Measurements from ENCODE around the gene REP15.
"Not testable (repeated sequence)": the region's sequence is repeated elsewhere in the genome, so short reads cannot be mapped to it uniquely, and the experiment has no call there.

The REP15 gene

GRCh38 chr12:27696864-27697564, 767 bp downstream of the REP15 start:
- no peak for DNase-seq (ENCODE audit: low read depth in 1 of 2, low spot score in 1 of 2)

GRCh38 chr12:27703720-27704452, 7.6 kb downstream of the REP15 start:
- DNase-seq (ENCODE audit: low read depth in 1 of 2, low spot score in 1 of 2), result peak; percentile 21

GRCh38 chr12:27705263-27705662, 9.0 kb downstream of the REP15 start:
- no peak for DNase-seq (ENCODE audit: low read depth in 1 of 2, low spot score in 1 of 2)

GRCh38 chr12:27707216-27707615, 11.0 kb downstream of the REP15 start:
- no peak for DNase-seq (ENCODE audit: low read depth in 1 of 2, low spot score in 1 of 2)

- no peak for DNase-seq (ENCODE audit: low read depth in 1 of 2, low spot score in 1 of 2)
Measured at GRCh38 chr12:27709212-27709931, 13.1 kb downstream of the REP15 start.

- DNase-seq (ENCODE audit: low read depth in 1 of 2, low spot score in 1 of 2), result no peak
Measured at GRCh38 chr12:27709932-27710591, 13.8 kb downstream of the REP15 start.

- DNase-seq (ENCODE audit: low read depth in 1 of 2, low spot score in 1 of 2), result peak; percentile 81 to 88
Measured at GRCh38 chr12:27710592-27711316, 14.5 kb downstream of the REP15 start, which contains the start of gene MRPS35. Gene MRPS35 (plus strand): TSS chr12:27710832. CDS start chr12:27710844, 12 bp downstream.

GRCh38 chr12:27711317-27711682, 15.1 kb downstream of the REP15 start:
- DNase-seq (ENCODE audit: low read depth in 1 of 2, low spot score in 1 of 2), result no peak

GRCh38 chr12:27711967-27712366, 15.7 kb downstream of the REP15 start:
- DNase-seq (ENCODE audit: low read depth in 1 of 2, low spot score in 1 of 2), result no peak

- no peak for DNase-seq (ENCODE audit: low read depth in 1 of 2, low spot score in 1 of 2)
Measured at GRCh38 chr12:27723212-27723611, 27.0 kb downstream of the REP15 start.

- no peak for DNase-seq (ENCODE audit: low read depth in 1 of 2, low spot score in 1 of 2)
Measured at GRCh38 chr12:27730097-27730588, 33.9 kb downstream of the REP15 start.

GRCh38 chr12:27732281-27732680, 36.0 kb downstream of the REP15 start:
- DNase-seq (ENCODE audit: low read depth in 1 of 2, low spot score in 1 of 2), result no peak

GRCh38 chr12:27733052-27733656, 36.9 kb downstream of the REP15 start:
- DNase-seq (ENCODE audit: low read depth in 1 of 2, low spot score in 1 of 2), result peak in 1 of 2 donors; percentile 6

GRCh38 chr12:27733791-27734190, 37.5 kb downstream of the REP15 start:
- DNase-seq (ENCODE audit: low read depth in 1 of 2, low spot score in 1 of 2), result no peak

- not testable (repeated sequence) for DNase-seq (ENCODE audit: low read depth in 1 of 2, low spot score in 1 of 2)
Measured at GRCh38 chr12:27734321-27734720, 38.1 kb downstream of the REP15 start.

- no peak for DNase-seq (ENCODE audit: low read depth in 1 of 2, low spot score in 1 of 2)
Measured at GRCh38 chr12:27743601-27744000, 47.4 kb downstream of the REP15 start.

GRCh38 chr12:27745734-27746133, 49.5 kb downstream of the REP15 start:
- not testable (repeated sequence) for DNase-seq (ENCODE audit: low read depth in 1 of 2, low spot score in 1 of 2)
